Activated naive CD8-positive, alpha-beta T cell treated with anti-CD3 and anti-CD28 coated beads for 36 hours (primary cell): ENCODE data around the gene KCNK13. TPM values are rescaled to one million over a fixed set of nuclear protein-coding genes. Genes with fewer than 3 reads are reported as not detected.
A peak's percentile ranks its signal among the peaks of the same experiment; 100 is the strongest.
"Not testable (repeated sequence)": the region's sequence is repeated elsewhere in the genome, so short reads cannot be mapped to it uniquely, and the experiment has no call there.

Source experiments
- DNase-seq: peaks from one replicate; pipeline ENCODE4 v3.0.0; 2021
- H3K27ac Mint-ChIP-seq: one replicate; pipeline ENCODE4 v1.8.0; 2022; ENCODE audit warnings: mild to moderate bottlenecking, moderate library complexity, mixed read lengths
- H3K27me3 Mint-ChIP-seq: one replicate; pipeline ENCODE4 v1.8.0; 2022; ENCODE audit warnings: mild to moderate bottlenecking, mixed read lengths
- H3K36me3 Mint-ChIP-seq: one replicate; pipeline ENCODE4 v1.8.0; 2021; ENCODE audit warnings: mild to moderate bottlenecking, mixed read lengths
- H3K4me1 Mint-ChIP-seq: one replicate; pipeline ENCODE4 v1.8.0; 2021; ENCODE audit warnings: mixed read lengths
- H3K4me3 Mint-ChIP-seq: one replicate; pipeline ENCODE4 v1.8.0; 2022; ENCODE audit warnings: mild to moderate bottlenecking, moderate library complexity, mixed read lengths
- H3K9me3 Mint-ChIP-seq: one replicate; pipeline ENCODE4 v1.8.0; 2022; ENCODE audit warnings: mixed read lengths
- total RNA-seq, 2 experiments: library from RNA; stranded (reverse); gene quantifications; one replicate each; pipeline ENCODE4 v1.2.3, GENCODE V29; 2021

Gene KCNK13
- total RNA-seq, 2 experiments from 2014 or later = not detected

DNA sequence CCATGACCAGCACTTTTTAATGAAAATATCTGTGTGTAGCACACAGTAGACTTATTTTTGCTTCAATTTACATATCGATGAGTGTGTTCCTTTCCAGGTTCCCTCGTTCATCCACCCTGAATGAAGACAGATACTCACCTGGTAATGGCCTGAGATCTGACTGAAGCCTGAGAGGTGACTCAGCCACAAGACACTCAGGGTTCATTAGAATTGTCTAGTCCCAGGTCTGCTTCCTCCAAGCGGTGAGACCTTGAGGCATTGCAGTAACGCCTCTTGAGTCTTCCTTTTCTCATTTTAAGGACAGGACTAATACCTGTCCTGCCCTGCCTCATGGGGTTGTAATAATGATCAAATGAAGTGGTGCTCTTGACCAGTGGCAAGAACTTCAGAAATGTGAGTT, 11.5 kb upstream of the KCNK13 start:
- Mint-ChIP-seq H3K9me3 (peaks cover 3% of the 10 kb centered on the region), H3K27ac (no peak overlapping the region), H3K36me3 (peaks cover 23% of the 10 kb centered on the region), H3K4me1 (no peaks in the 10 kb centered on the region), H3K4me3 (no peak overlapping the region), H3K27me3 (peaks cover 21% of the 10 kb centered on the region)
- no peak for DNase-seq

DNA sequence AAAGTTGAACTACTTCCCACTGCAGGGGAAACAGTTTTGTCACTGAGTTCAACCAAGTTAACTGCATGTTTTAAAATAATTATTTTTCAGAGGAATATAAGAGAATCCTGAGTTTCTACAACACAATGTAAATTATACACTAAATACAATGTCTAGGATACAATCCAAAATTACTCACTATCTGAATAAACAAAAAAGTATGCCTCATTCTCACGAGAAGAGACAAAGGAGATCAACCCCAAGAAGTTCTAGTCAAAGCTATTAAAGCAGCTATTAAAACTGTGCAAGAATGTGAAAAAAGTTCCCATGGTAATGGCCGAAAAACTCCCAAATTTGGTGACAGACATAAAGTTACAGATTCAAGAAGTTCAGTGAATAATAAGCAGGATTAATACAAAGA, 8.8 kb upstream of the KCNK13 start:
- DNase-seq = no peak
- Mint-ChIP-seq H3K4me1 (no peaks in the 10 kb centered on the region), H3K9me3 (no peaks in the 10 kb centered on the region), H3K36me3 (peaks cover under 1% of the 10 kb centered on the region), H3K27ac (no peak overlapping the region), H3K4me3 (no peak overlapping the region), H3K27me3 (peaks cover 43% of the 10 kb centered on the region)

DNA sequence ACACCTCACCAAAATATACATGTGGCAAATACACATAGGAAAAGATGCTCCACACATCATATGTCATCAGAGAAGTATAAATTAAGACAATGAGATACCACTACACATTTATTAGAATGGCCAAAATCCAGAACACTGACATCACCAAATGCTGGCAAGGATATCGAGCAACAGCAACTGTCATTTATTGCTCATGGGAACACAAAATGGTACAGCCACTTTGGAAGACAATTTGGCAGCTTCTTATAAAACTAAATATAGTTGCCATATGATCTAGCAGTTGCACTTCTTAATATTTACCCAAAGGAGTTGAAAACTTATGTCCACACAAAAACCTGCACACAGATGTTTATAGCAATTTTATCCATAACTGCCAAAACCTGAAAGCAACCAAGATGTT, 7.0 kb upstream of the KCNK13 start:
- Mint-ChIP-seq H3K4me1 (peaks cover 4% of the 10 kb centered on the region), H3K9me3 (no peaks in the 10 kb centered on the region), H3K27me3 (peaks cover 58% of the 10 kb centered on the region), H3K27ac (no peak overlapping the region), H3K36me3 (no peaks in the 10 kb centered on the region), H3K4me3 (no peak overlapping the region)
- DNase-seq = no peak

DNA sequence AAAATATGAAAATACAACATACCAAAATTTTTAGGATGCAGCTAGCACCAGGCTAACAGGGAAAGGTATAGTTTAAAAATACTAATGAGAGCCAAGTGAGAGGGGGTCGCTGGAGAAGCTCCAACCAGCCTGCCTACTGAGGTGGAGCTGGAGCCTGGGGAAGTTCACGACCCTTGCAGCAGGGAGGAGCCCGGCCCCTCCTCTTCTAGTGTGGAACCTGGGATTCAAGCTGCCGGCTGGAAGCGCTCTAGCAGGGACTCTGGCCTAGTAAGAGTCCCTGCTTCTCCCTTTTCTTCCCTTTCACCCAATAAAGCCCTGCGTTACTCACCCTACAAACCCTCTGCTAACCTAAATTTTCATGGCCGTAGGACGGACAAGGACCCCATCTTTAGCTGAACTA, 5.0 kb upstream of the KCNK13 start:
- Mint-ChIP-seq H3K27me3 (peaks cover 71% of the 10 kb centered on the region), H3K27ac (no peak overlapping the region), H3K36me3 (no peaks in the 10 kb centered on the region), H3K4me3 (no peak overlapping the region), H3K9me3 (no peaks in the 10 kb centered on the region), H3K4me1 (peaks cover 9% of the 10 kb centered on the region)
- DNase-seq = no peak

DNA sequence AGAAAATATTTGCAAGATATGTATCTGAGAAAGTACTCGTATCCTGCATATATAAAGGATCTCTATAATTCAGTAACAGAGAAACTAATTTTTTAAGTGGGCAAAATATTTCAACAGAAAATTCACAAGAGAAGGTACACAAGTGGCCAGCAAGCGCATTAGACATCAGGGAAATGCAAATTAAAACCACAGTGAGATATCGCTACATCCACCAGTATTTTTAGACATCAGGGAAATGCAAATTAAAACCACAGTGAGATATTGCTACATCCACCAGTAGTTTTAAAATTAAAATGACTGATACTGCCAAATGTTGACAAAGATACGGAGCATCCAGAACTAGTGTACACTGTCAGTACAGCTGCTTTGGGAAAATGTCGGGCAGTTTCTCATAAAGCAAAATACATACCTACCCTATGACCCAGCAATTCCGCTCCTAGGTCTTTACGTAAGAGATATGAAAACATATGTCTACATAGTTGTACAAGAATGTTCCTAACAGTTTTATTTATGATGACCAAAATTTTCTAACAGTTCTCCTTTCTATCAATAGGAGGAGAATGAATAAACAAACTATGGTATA, 2.8 kb upstream of the KCNK13 start:
- no peak overlapping the region for H3K27ac Mint-ChIP-seq
- no peak overlapping the region for H3K4me3 Mint-ChIP-seq
- DNase-seq = no peak
- H3K9me3 Mint-ChIP-seq = no peaks in the 10 kb centered on the region
- H3K27me3 Mint-ChIP-seq = peaks cover 81% of the 10 kb centered on the region
- peaks cover 18% of the 10 kb centered on the region for H3K4me1 Mint-ChIP-seq
- H3K36me3 Mint-ChIP-seq = no peaks in the 10 kb centered on the region

DNA sequence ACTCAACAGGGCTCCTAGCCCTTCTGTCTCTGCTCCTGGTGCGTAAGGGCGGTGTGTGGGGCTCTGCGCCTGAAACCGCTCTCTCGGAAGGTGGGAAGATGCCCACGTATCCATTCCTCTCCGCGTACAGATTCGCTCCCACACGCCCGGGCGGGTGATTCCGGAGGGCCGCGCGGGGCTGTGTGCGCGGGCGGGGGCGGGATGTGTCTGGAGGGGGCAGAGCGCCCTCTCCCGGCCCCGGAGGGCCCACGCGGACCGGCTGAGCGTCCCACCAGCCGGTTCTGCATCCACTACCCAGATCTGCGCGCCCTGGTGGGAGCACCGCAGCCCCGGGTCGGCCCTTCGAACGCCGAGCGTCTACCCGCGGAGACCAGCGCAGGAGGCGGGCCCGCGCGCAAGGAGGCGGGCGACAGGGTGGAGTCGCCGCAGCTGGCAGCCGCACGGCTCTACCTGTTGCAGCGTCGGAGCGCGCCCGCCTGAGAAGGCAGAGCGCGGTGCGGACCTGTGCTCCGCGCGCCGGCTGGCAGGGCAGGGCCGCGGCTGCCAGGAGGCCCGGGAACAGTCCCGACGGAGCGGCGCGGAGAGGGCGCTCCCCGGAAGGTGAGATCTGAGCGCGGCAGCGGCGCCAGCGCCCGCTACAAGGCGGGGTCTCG, 1.4 kb upstream of the KCNK13 start:
- peaks cover 18% of the 10 kb centered on the region for H3K4me1 Mint-ChIP-seq
- H3K4me3 Mint-ChIP-seq = peak overlapping the region; percentile 72
- no peaks in the 10 kb centered on the region for H3K9me3 Mint-ChIP-seq
- peaks cover 79% of the 10 kb centered on the region for H3K27me3 Mint-ChIP-seq
- H3K36me3 Mint-ChIP-seq = no peaks in the 10 kb centered on the region
- peak; percentile 70 for DNase-seq
- no peak overlapping the region for H3K27ac Mint-ChIP-seq

DNA sequence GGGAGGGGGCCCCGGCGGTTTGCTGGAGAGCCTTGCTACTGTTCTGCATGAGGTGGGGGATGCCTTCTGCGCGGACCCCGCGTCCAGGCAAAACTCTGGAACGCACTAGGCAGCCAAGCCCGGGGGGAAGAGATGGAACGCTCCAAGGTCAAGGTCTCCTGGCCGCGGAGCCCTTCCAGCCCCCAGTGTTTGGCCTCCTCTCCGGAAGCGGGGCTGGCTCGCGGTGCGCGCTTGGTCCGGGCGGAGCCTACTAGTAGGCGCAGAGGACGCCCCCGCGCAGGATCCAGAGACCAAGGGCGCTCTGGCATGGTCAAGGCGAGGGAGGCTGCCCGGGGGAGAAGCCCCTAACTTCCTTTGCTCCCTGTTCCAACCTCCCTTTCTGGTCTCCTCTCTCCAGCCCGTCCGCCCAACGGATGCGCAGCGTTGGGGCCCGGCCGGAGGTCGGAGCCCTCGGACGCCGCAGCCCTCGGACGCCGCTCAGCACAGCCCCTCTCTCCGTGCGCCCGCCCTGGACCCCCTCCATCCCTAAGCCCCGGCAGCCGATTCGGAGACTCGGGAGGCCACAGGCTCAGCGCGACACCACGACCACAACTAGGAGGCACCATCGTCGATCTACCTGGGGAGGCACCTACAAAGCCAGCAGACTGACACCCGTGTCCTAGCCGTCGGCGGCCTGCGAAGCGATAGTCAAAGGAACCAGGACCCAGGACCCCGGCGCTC, 669 bp upstream of the KCNK13 start:
- DNase-seq = peak; percentile 9
- Mint-ChIP-seq H3K36me3 (no peaks in the 10 kb centered on the region), H3K4me3 (peak overlapping the region; percentile 37), H3K9me3 (no peaks in the 10 kb centered on the region), H3K27ac (no peak overlapping the region), H3K4me1 (peaks cover 18% of the 10 kb centered on the region), H3K27me3 (peaks cover 80% of the 10 kb centered on the region)

DNA sequence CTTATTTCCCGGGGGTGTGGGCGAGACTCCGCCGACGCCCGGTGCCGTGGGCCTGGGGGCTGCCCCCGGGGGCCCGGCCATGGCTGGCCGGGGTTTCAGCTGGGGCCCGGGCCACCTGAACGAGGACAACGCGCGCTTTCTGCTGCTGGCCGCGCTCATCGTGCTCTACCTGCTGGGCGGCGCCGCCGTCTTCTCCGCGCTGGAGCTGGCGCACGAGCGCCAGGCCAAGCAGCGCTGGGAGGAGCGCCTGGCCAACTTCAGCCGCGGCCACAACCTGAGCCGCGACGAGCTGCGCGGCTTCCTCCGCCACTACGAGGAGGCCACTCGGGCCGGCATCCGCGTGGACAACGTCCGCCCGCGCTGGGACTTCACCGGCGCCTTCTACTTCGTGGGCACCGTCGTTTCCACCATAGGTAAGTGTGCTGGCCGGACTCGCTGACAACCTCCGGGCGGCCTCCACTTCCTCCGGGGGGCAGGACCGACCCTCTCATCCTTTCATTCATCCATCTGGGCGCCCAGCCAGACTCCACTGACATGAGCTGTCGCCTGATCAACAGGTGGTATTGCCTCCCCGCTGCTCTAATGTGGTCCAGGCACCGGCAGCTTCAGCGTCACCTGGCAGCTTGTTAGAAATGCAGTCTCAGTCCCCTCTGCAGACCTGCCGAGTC, 467 bp downstream of the KCNK13 start:
- Mint-ChIP-seq H3K27ac (no peak overlapping the region), H3K4me3 (peak overlapping the region; percentile 74), H3K36me3 (no peaks in the 10 kb centered on the region), H3K4me1 (peaks cover 18% of the 10 kb centered on the region), H3K9me3 (no peaks in the 10 kb centered on the region), H3K27me3 (peaks cover 78% of the 10 kb centered on the region)
- peak; percentile 8 for DNase-seq

DNA sequence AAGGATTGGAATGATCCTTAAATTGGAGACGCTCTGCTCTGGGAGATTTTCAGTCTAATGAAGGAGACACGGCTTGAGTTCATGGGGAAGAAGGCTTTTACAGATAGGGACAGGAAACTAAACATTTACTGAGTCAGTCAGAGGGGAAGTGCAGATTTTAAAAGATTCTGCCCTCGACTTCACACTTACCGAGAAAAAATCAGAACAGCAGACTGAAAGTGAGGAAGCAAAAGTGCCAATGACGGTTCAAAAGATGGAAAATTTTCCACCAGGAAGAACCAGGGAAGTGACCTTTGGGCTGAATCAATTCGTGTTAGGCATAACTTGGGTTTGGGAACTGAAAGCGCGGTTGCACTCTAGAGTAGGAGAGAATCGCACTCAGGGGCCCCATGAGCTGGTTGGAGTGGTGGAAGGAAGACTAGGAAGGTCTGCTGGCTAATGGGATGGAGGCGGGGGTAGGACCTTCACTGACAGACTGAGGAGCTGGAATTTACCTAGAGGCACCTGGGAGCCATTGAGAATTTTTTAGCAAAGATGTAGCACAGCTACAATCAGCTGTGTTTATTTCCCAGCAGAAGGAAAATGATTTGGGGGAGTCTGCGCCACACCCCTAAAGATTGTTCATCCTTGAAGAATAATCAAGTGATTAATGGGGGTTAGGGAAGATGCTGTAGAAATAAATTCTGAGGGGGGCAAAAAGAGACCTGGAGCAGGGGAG, 1.2 kb downstream of the KCNK13 start:
- H3K27me3 Mint-ChIP-seq = peaks cover 78% of the 10 kb centered on the region
- peak overlapping the region; percentile 74 for H3K4me3 Mint-ChIP-seq
- peaks cover 18% of the 10 kb centered on the region for H3K4me1 Mint-ChIP-seq
- H3K27ac Mint-ChIP-seq = no peak overlapping the region
- H3K9me3 Mint-ChIP-seq = no peaks in the 10 kb centered on the region
- H3K36me3 Mint-ChIP-seq = no peaks in the 10 kb centered on the region
- no peak for DNase-seq

DNA sequence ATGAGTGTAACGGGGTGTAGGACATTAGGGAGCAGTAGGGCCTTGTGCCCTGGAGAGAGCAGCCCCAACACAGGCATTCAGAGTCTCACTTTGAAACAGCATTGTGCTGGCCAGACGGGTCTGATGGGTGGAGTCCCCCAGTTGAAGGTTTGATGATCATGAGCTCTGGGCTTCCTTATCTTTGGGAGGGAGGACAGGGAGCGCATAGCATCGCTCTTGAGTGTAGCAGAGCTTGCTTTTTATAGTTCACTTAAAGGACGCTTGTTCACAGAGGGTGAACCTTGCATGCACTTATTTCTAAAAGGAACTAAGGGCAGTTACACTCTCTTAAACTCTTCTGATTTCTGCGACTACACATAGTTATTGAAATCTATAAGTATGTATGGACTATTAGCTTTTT, 10.6 kb downstream of the KCNK13 start:
- Mint-ChIP-seq H3K9me3 (no peaks in the 10 kb centered on the region), H3K4me1 (no peaks in the 10 kb centered on the region), H3K27me3 (peaks cover 46% of the 10 kb centered on the region), H3K36me3 (no peaks in the 10 kb centered on the region), H3K4me3 (no peak overlapping the region), H3K27ac (no peak overlapping the region)
- DNase-seq = no peak

DNA sequence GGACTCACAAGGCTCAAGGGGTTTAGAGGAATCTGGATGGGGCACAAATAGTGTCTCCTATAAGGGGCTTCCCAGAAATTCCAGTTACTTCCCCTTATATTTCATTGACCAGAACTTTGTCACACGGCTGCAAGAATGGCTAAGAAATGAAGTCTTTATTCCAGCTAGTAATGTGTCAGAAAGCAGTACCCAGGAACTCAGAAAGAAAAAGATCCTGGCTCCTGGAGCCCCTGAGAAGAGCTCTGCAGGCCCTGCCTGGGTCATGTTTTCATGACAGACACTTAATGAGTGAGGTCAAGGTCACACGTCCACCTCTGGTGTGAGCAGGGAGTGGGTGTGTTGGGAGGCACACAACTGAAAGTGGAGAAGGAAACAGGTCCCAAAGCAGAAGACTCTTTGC, 17.8 kb downstream of the KCNK13 start:
- Mint-ChIP-seq H3K27ac (no peak overlapping the region), H3K36me3 (no peaks in the 10 kb centered on the region), H3K4me1 (no peaks in the 10 kb centered on the region), H3K4me3 (no peak overlapping the region), H3K27me3 (peaks cover 26% of the 10 kb centered on the region), H3K9me3 (no peaks in the 10 kb centered on the region)
- DNase-seq = no peak

DNA sequence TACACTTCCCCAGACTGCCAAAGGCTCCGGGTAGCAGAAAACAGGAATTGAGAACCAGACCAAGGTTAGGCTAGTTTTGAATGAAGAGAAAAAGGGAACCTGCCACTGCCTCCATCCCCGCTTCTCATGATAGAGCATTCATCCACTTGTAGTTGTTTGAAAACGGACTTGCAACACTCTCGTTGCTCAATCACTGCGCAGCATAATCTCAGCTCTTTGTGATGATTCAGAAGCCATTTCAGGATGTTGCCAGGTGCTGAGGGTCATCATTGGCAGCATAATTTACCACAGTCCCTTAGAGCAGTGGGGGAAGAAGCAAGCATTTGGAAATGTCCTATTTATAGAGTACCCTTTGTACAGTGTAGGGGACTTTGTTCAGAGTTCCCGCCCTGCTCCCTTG, 25.6 kb downstream of the KCNK13 start:
- Mint-ChIP-seq H3K27me3 (peaks cover 24% of the 10 kb centered on the region), H3K4me3 (no peak overlapping the region), H3K27ac (no peak overlapping the region), H3K4me1 (no peaks in the 10 kb centered on the region), H3K9me3 (peaks cover 2% of the 10 kb centered on the region), H3K36me3 (no peaks in the 10 kb centered on the region)
- DNase-seq = no peak

DNA sequence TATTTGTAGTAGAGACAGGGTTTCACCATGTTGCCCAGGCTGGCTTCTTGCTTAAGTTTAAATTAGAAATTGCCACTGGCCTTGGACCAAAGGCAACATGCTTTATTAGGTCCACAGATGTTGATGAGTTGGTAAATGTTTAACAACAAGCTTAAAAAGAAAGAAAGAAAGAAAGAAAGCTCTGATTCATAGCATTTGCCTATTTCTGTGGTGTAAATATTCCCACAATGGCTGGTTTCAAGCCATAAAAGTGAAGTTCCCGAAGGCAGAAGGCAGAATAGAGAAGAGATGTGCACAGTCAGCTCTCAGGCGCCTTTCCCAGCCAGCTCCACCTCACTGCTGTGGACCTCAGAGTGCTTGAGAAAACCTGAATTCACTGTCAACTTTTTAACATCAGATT, 26.4 kb downstream of the KCNK13 start:
- Mint-ChIP-seq H3K27me3 (peaks cover 24% of the 10 kb centered on the region), H3K4me1 (no peaks in the 10 kb centered on the region), H3K27ac (no peak overlapping the region), H3K4me3 (no peak overlapping the region), H3K36me3 (no peaks in the 10 kb centered on the region), H3K9me3 (peaks cover 2% of the 10 kb centered on the region)
- DNase-seq = no peak

DNA sequence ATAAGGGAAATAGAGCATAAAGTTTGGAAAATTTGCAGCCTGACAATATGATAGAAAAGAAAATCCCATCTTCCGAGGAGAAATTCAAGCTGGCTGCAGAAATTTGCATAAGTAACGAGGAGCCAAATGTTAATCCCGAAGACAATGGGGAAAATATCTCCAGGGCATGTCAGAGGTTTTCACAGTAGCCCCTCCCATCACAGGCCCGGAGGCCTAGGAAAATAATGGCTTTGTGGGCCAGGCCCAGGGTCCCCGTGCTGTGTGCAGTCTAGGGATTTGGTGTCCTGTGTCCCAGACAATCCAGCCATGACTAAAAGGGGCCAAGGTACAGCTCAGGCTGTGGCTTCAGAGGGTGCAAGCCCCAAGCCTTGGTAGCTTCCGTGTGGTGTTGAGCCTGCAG, 27.7 kb downstream of the KCNK13 start:
- H3K27me3 Mint-ChIP-seq = peaks cover 36% of the 10 kb centered on the region
- H3K4me1 Mint-ChIP-seq, H3K4me3 Mint-ChIP-seq, H3K27ac Mint-ChIP-seq, H3K9me3 Mint-ChIP-seq, DNase-seq, H3K36me3 Mint-ChIP-seq: not testable (repeated sequence)

DNA sequence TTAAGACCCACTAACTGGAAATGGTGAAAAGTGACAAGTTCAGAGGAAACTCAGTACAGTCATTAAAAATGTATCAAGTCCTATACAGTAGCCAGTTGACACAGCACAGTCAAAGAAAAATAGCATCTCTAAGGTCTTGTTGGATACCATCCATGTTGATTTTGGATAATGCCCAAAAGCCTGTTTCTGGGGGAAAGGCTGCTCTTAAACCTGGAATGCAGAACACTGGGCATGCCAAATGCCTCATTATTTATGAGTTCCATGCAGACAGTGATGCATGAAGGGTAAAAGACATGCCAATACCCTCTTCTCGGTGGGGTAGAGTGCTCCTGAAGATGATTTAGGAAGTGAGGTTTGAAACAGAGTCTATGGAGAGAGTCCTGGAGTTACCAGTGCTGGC, 29.6 kb downstream of the KCNK13 start:
- H3K27ac Mint-ChIP-seq = no peak overlapping the region
- peaks cover 39% of the 10 kb centered on the region for H3K27me3 Mint-ChIP-seq
- H3K9me3 Mint-ChIP-seq = peaks cover 2% of the 10 kb centered on the region

More for the DNA sequence above, 29.6 kb downstream of the KCNK13 start:
- no peak overlapping the region for H3K4me3 Mint-ChIP-seq
- no peak for DNase-seq
- peaks cover 4% of the 10 kb centered on the region for H3K4me1 Mint-ChIP-seq
- H3K36me3 Mint-ChIP-seq = no peaks in the 10 kb centered on the region
